Measurements from ENCODE around the gene DNASE2B.

The DNASE2B gene

GRCh38 chr1:84355556-84355955 lies 42.7 kb upstream of the DNASE2B start:
- no peak overlapping the region for H3K4me3 ChIP-seq (replicated peaks; ENCODE audit: low read depth, low read length)
- TF ChIP-seq CTCF (IDR thresholded peaks at IDR 0.05; ENCODE audit: low read depth, low read length, missing control alignments): no peak
- DNase-seq (ENCODE audit: extremely low read depth, low read depth): no peak

DNA sequence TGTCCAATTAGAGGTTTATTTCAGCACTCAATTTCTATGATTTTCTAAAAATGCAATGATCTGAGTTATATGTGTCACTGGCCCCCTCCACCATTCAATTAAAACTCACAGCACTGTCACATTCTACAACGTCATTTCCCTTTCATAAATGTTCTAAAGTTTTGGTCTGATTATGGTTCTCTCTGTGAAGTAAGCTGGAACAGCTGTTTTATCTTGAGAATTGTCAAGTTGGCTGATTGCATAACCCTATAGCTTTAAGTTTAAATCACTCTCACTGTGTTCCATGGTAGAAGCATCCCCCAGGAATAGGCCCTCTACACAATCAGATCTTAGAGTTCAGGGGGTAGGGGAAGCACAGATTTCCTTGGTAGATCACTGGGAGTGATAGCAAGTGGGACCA lies 41.4 kb upstream of the DNASE2B start:
- no peak for DNase-seq (ENCODE audit: extremely low read depth, low read depth)
- no peak overlapping the region for H3K4me3 ChIP-seq (replicated peaks; ENCODE audit: low read depth, low read length)
- no peak for TF ChIP-seq CTCF (IDR thresholded peaks at IDR 0.05; ENCODE audit: low read depth, low read length, missing control alignments)

DNA sequence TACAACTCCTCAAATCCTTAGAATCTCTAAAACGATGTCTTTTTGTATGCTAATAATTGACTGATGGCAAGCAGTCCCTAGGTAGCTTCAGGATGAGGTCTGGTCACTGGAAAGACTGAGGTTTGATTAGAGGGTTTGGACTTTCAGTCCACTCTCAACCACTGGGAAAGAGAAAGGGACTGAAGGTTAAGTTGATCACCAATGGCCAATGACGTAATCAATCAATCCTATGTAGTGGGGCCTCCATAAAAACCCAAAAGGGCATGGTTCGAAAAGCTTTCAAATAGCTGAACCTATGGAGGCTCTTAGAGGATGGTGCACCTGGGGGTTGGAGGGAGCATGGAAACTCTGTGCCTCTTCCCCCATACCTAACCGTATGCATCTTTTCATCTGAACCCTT lies 39.6 kb upstream of the DNASE2B start:
- TF ChIP-seq CTCF (IDR thresholded peaks at IDR 0.05; ENCODE audit: low read depth, low read length, missing control alignments): no peak
- DNase-seq (ENCODE audit: extremely low read depth, low read depth): no peak
- H3K4me3 ChIP-seq (replicated peaks; ENCODE audit: low read depth, low read length): no peak overlapping the region

DNA sequence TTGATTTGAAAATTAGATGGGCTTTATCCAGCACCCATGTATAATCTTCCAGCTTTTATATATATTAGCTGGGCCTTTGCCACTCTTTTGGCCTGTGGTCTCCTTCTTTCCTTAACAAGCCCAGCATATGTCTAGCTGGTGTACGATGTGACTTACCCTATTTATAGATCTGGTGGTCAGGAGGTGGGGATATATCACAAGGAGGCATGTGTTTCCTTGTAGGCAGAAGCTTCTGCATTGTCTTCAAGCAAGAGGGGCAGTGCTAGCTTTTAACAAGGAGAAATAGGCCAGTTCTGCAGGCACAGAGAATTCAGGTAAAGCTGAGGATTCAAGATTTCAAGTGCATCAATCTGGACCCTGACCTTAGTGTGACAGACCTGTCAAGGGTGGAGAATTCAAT lies 38.0 kb upstream of the DNASE2B start:
- DNase-seq (ENCODE audit: extremely low read depth, low read depth): no peak
- no peak for TF ChIP-seq CTCF (IDR thresholded peaks at IDR 0.05; ENCODE audit: low read depth, low read length, missing control alignments)
- H3K4me3 ChIP-seq (replicated peaks; ENCODE audit: low read depth, low read length): no peak overlapping the region

DNA sequence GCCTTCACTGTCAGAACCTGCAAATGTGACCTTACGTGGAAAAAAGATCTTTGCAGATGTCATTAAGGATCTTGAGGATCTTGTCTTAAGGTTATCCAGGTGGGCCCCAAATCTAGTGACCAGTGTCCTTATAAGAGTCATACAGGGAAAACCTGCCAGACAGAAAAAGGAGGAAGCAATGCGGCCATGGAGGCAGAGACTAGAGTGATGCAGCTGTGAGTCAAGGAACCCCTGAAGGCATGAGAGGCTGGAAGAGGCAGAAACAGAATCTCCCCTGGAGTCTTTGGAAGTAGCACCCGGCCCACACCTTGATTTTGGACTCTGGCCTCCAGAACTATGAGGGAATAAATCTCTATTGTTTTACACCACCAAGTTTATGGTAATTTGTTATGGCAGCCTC lies 36.5 kb upstream of the DNASE2B start:
- no peak for DNase-seq (ENCODE audit: extremely low read depth, low read depth)
- TF ChIP-seq CTCF (IDR thresholded peaks at IDR 0.05; ENCODE audit: low read depth, low read length, missing control alignments): no peak

GRCh38 chr1:84363019-84363418 lies 35.3 kb upstream of the DNASE2B start:
- DNase-seq (ENCODE audit: extremely low read depth, low read depth): no peak
- no peak overlapping the region for H3K4me3 ChIP-seq (replicated peaks; ENCODE audit: low read depth, low read length)
- TF ChIP-seq CTCF (IDR thresholded peaks at IDR 0.05; ENCODE audit: low read depth, low read length, missing control alignments): no peak

More for the DNA sequence above, 36.5 kb upstream of the DNASE2B start:
- no peak overlapping the region for H3K4me3 ChIP-seq (replicated peaks; ENCODE audit: low read depth, low read length)

DNA sequence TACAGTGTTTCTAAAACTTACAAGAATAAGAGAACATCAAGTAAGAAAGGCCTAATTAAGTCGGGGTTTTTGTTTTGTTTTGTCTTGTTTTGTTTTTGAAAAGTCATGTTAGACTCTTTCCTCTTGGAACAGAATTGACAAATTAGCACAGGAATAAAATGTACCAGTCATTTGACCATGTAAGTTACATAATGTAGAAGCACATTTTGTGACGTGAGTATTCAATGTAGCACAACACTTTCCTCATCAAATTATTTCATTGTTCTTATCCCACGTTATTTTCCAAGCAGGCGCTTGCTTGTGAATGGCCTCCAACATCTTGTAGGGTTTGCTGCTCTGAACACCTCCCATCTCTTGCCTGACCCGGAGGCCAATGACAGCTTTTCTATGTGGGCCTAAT lies 34.7 kb upstream of the DNASE2B start:
- TF ChIP-seq CTCF (IDR thresholded peaks at IDR 0.05; ENCODE audit: low read depth, low read length, missing control alignments): no peak
- DNase-seq (ENCODE audit: extremely low read depth, low read depth): no peak
- H3K4me3 ChIP-seq (replicated peaks; ENCODE audit: low read depth, low read length): no peak overlapping the region
